T-cell (primary cell): Measurements from ENCODE around the gene HOXB7. TPM values are rescaled to one million over a fixed set of nuclear protein-coding genes. Genes with fewer than 3 reads are reported as not detected.

Experiments
- ATAC-seq, 4 experiments: fragments of 200-7000 bp in 3 of 4; fragments of 150-1000 bp in 1 of 4; cut with Tn5 transposase; replicated peaks in 1 of 4; 1 replicate in 3 of 4; 2 replicates in 1 of 4; pipeline ENCODE4 v1.10.0; 2021; ENCODE audit warnings: moderate library complexity in 3 of 4, mild to moderate bottlenecking in 2 of 4, moderate number of reproducible peaks in 1 of 4
- CTCF ChIA-PET, 2 donors: fragments of 300-600 bp; sonication (Branson Sonifier 250); formaldehyde crosslinking; loops; one replicate each; lab custom pipeline; 2022; ENCODE audit warnings: antibody characterized with exemption in 2 of 2; lab: Charles Lee
- POLR2A ChIA-PET, 2 donors: fragments of 300-600 bp; sonication (Branson Sonifier 250); formaldehyde crosslinking; loops; one replicate each; lab custom pipeline; 2022; ENCODE audit warnings: antibody characterized with exemption in 2 of 2; lab: Charles Lee
- DNase-seq, 35 experiments: peaks; one replicate each; pipeline versions ENCODE4 v3.0.0 to v3.0.0-alpha.2; 2013 to 2023
- H3K27ac ChIP-seq: one replicate; pipeline ENCODE4 v1.5.1; 2013; ENCODE audit warnings: low read length
- H3K27me3 ChIP-seq, 2 experiments: replicated peaks in 1 of 2; 1 replicate in 1 of 2; 2 replicates in 1 of 2; pipeline versions ENCODE4 v1.6.1 to v1.7.0; 2013; ENCODE audit warnings: low read length in 1 of 2, mixed read lengths in 1 of 2; ENCODE audit not compliant: control insufficient read depth in 2 of 2, insufficient read depth in 2 of 2; ENCODE audit errors: extremely low read depth in 1 of 2
- H3K36me3 ChIP-seq, 2 donors: 1 replicate in 1 of 2; 2 replicates in 1 of 2; pipeline versions ENCODE4 v1.6.1 to v1.7.0; 2013; ENCODE audit warnings: low read length in 1 of 2; ENCODE audit not compliant: control insufficient read depth in 2 of 2, insufficient read depth in 1 of 2; ENCODE audit errors: extremely low read depth in 1 of 2
- H3K4me1 ChIP-seq, 2 experiments: 1 replicate in 1 of 2; 2 replicates in 1 of 2; pipeline versions ENCODE4 v1.6.1 to v1.7.0; 2013; ENCODE audit warnings: low read length in 2 of 2, mixed read lengths in 1 of 2; ENCODE audit not compliant: insufficient read depth in 2 of 2, control insufficient read depth in 1 of 2; ENCODE audit errors: extremely low read depth in 1 of 2
- H3K4me3 ChIP-seq, 2 donors: 1 replicate in 1 of 2; 2 replicates in 1 of 2; pipeline versions ENCODE4 v1.5.1 to v1.7.0; 2013; ENCODE audit warnings: mild to moderate bottlenecking in 2 of 2, low read length in 1 of 2, moderate library complexity in 1 of 2; ENCODE audit not compliant: control insufficient read depth in 1 of 2; ENCODE audit errors: extremely low read depth in 1 of 2
- H3K9me3 ChIP-seq: 2 replicates; pipeline ENCODE4 v1.7.0; 2013
- H3K27ac Mint-ChIP-seq, 2 donors: one replicate each; pipeline ENCODE4 v1.8.0; 2020 to 2021; ENCODE audit warnings: mild to moderate bottlenecking in 2 of 2, mixed read lengths in 2 of 2
- H3K27me3 Mint-ChIP-seq, 2 donors: one replicate each; pipeline ENCODE4 v1.8.0; 2021 to 2022; ENCODE audit warnings: mixed read lengths in 2 of 2
- H3K36me3 Mint-ChIP-seq: one replicate; pipeline ENCODE4 v1.8.0; 2021; ENCODE audit warnings: mixed read lengths
- H3K4me1 Mint-ChIP-seq, 3 donors: one replicate each; pipeline ENCODE4 v1.8.0; 2020 to 2022; ENCODE audit warnings: mixed read lengths in 3 of 3, mild to moderate bottlenecking in 1 of 3
- H3K4me3 Mint-ChIP-seq, 3 donors: one replicate each; pipeline ENCODE4 v1.8.0; 2020 to 2022; ENCODE audit warnings: mild to moderate bottlenecking in 3 of 3, mixed read lengths in 3 of 3, moderate library complexity in 3 of 3
- H3K9me3 Mint-ChIP-seq, 3 donors: one replicate each; pipeline ENCODE4 v1.8.0; 2020 to 2022; ENCODE audit warnings: mixed read lengths in 3 of 3
- WGBS: methylation state at CpG from one replicate; pipeline ENCODE4 v1.1.5; 2013; ENCODE audit warnings: missing lambda C conversion rate; ENCODE audit not compliant: insufficient coverage; 5-methylcytosine and 5-hydroxymethylcytosine counted together
- total RNA-seq, 35 experiments: library from RNA in 6 of 35; stranded (reverse) in 6 of 35; fragments of 120-200 nt in 1 of 35; gene quantifications; one replicate each; pipeline versions ENCODE4 v1.2.1 to v1.2.4 and lab custom pipeline; 2013 to 2026

Gene HOXB7
- total RNA-seq, 5 donors from 2014 or later (not counting 1 experiment from before 2014, with no cell fraction given), result 0.47 to 0.66 (median 0.60) TPM; not detected in 2

- WGBS, result no CpG with 5 or more reads among the region's 7 CpGs
- peaks cover 10 to 58% of the 10 kb centered on the region in 2 experiments for H3K4me1 ChIP-seq
- peaks cover 0 to 75% of the 10 kb centered on the region in 2 experiments for H3K27me3 ChIP-seq
These were observed 28.1 kb downstream of the HOXB7 start for GRCh38 chr17:48582750-48583069.

DNA sequence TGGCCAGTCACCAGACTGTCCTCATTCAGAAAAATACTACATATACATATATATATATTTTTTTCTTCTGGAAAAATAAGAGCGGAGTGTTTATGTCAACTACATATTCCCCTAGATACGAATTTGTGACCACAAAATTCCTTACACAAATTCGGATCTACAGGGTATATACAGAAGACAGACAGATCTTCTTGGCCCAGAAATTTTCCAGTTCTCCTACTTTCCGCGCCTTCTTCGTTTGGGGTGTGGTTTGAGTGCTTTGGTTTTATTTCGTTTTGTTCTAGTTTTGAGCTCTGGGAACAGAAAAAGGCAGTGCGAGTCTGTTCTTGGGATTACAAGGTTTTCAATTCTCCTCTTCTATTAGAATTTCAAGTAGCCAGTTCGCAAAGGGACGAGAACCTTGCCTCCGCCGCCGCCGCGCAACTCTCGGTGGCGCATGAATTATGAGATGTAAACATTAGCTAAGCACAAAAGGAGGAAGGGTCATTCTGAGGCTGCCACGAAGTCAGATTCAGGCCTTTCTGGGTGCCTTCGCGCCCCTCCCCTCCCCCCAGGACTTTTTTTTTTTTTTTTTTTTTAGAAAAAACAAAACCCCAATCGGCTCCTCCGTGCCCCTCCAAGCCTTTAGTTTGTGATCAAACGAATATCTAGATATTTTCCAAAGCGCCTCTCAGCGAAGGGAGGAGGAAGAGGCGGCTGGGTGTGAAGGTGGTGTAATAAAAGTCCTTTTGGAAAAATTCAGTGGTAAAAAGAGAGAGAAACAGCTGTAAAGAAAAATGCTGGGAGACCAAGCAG lies 30.9 kb downstream of the HOXB7 start:
- Mint-ChIP-seq H3K9me3 (no peaks in the 10 kb centered on the region), H3K4me3 (peak overlapping the region; percentile 18 to 89 (median 87)), H3K4me1 (peaks cover 37 to 68% (median 50%) of the 10 kb centered on the region in 3 donors), H3K36me3 (no peaks in the 10 kb centered on the region), H3K27me3 (peaks cover 49 to 60% of the 10 kb centered on the region in 2 donors), H3K27ac (peak overlapping the region in 1 of 2 donors; percentile 43)
- no peaks in the 10 kb centered on the region for H3K36me3 ChIP-seq
- CTCF ChIA-PET, result interaction anchor here in 1 of 2 donors (0.6 kb wide), 1 partner anchor 69 kb away, joined by 5 read pairs; no protein-coding TSS in a partner anchor
- H3K27me3 ChIP-seq, result peaks cover 0 to 67% of the 10 kb centered on the region in 2 experiments
- POLR2A ChIA-PET, result interaction anchor here (0.6 to 0.7 kb wide), 3 partner anchors 38 to 171 kb away, joined by 3 to 8 read pairs (median 4); no protein-coding TSS in a partner anchor
- H3K27ac ChIP-seq, result no peak overlapping the region
- H3K4me1 ChIP-seq, result peaks cover 8 to 63% of the 10 kb centered on the region in 2 experiments
- no peak overlapping the region for H3K4me3 ChIP-seq
- ATAC-seq (no peak), DNase-seq (no peak)
- 83% methylated on average over 4 of the region's 26 CpGs for whole genome bisulfite sequencing
- no peaks in the 10 kb centered on the region for H3K9me3 ChIP-seq

More at GRCh38 chr17:48582750-48583069, 28.1 kb downstream of the HOXB7 start:
- H3K4me3 ChIP-seq, result no peak overlapping the region
- Mint-ChIP-seq H3K27me3 (peaks cover 75 to 84% of the 10 kb centered on the region in 2 donors), H3K36me3 (no peaks in the 10 kb centered on the region), H3K27ac (no peak overlapping the region), H3K4me1 (peaks cover 52 to 69% (median 59%) of the 10 kb centered on the region in 3 donors), H3K9me3 (no peaks in the 10 kb centered on the region), H3K4me3 (peak overlapping the region; percentile 43 to 87 (median 65))
- H3K9me3 ChIP-seq, result no peaks in the 10 kb centered on the region
- no peak overlapping the region for H3K27ac ChIP-seq
- POLR2A ChIA-PET, result interaction anchor here (0.5 to 0.9 kb wide), 2 partner anchors 83 to 96 kb away, joined by 3 read pairs; no protein-coding TSS in a partner anchor
- DNase-seq, result no peak
- no peaks in the 10 kb centered on the region for H3K36me3 ChIP-seq
- CTCF ChIA-PET, result interaction anchor here (0.6 to 1.3 kb wide), 4 partner anchors 231 to 320 kb away, joined by 4 to 5 read pairs (median 4); no protein-coding TSS in a partner anchor
- ATAC-seq, result no peak

DNA sequence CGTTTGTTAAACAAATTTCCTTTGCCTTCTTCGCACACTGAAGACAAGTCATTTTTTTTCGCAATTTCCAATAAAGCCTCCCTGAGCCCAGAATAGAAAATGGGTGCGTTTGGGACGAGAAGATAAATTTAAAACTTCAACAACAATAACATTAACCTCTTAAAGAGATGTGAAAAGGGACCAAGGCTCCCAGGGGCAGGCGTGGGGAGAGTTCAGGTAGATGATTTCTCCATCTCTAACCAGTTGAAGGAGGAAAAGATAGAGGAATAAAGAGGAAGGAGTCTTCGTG lies 31.4 kb downstream of the HOXB7 start:
- Mint-ChIP-seq H3K9me3 (no peaks in the 10 kb centered on the region), H3K27me3 (peaks cover 46 to 56% of the 10 kb centered on the region in 2 donors)
- POLR2A ChIA-PET, result no interaction called here

GRCh38 chr17:48578616-48579470 lies 32.0 kb downstream of the HOXB7 start:
- H3K36me3 ChIP-seq, result no peaks in the 10 kb centered on the region
- peak overlapping the region; percentile 82 to 94 for H3K4me3 ChIP-seq
- H3K27me3 Mint-ChIP-seq, result peaks cover 42 to 51% of the 10 kb centered on the region in 2 donors
- H3K27ac ChIP-seq, result peak overlapping the region; percentile 34
- H3K4me1 Mint-ChIP-seq, result peaks cover 35 to 64% (median 48%) of the 10 kb centered on the region in 3 donors
- peaks cover 0 to 62% of the 10 kb centered on the region in 2 experiments for H3K27me3 ChIP-seq
- peaks cover 8 to 61% of the 10 kb centered on the region in 2 experiments for H3K4me1 ChIP-seq
- no peaks in the 10 kb centered on the region for H3K9me3 Mint-ChIP-seq
- 16% methylated on average over 32 of the region's 43 CpGs for WGBS
- DNase-seq (peak in 1 of 35 experiments; percentile 41), ATAC-seq (peak; percentile 46 to 58 (median 53))
- H3K27ac Mint-ChIP-seq, result peak overlapping the region; percentile 11 to 63
- no peaks in the 10 kb centered on the region for H3K36me3 Mint-ChIP-seq
- H3K9me3 ChIP-seq, result no peaks in the 10 kb centered on the region
- peak overlapping the region; percentile 85 to 89 (median 87) for H3K4me3 Mint-ChIP-seq
- ChIA-PET CTCF (interaction anchor here in 1 of 2 donors (0.6 kb wide), 1 partner anchor 108 kb away, joined by 9 read pairs; no protein-coding TSS in a partner anchor), POLR2A (no interaction called here)

More for the DNA sequence above, 31.4 kb downstream of the HOXB7 start:
- Mint-ChIP-seq H3K4me1 (peaks cover 35 to 66% (median 48%) of the 10 kb centered on the region in 3 donors), H3K36me3 (no peaks in the 10 kb centered on the region), H3K4me3 (peak overlapping the region; percentile 85 to 89 (median 87)), H3K27ac (no peak overlapping the region)
- H3K4me3 ChIP-seq, result no peak overlapping the region
- ATAC-seq (no peak), DNase-seq (no peak)
- CTCF ChIA-PET, result no interaction called here
- WGBS, result no CpG with 5 or more reads among the region's 7 CpGs
- no peaks in the 10 kb centered on the region for H3K9me3 ChIP-seq
- peaks cover 8 to 61% of the 10 kb centered on the region in 2 experiments for H3K4me1 ChIP-seq
- H3K27ac ChIP-seq, result no peak overlapping the region
- peaks cover 0 to 62% of the 10 kb centered on the region in 2 experiments for H3K27me3 ChIP-seq
- H3K36me3 ChIP-seq, result no peaks in the 10 kb centered on the region

DNA sequence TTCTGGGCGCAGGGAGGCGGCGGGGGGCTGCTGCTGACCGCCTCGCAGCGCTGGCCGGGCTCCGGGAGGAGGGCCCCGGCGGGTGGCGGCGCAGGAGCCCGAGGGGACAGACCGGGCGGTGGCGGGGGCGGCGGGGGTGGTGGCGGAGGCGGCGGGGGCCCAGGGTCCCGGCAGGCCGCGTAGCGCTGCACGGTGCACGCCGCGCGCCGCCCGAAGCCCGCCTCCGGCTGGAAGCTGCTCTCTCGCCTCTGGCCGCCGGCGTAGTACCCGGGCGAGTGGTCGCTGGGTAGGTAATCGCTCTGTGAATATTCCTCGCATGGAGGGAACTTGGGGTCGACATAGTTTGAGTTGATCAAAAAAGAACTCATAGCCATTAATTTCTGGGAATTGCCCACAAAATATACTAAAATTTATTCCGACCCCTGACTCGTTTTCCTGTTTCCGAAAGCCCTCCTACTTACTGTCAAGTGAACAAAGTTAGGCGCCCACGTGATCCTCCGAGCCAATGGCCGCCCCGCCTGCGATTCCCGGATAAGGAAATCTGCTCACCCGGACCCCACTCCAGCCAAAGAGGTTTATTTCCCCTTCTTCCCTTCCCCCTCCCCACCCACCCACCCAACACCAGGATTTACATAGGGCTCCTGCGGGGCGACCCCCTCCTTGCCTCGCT lies 32.7 kb downstream of the HOXB7 start, which contains the start of gene HOXB4:
TSS of gene HOXB4 (minus strand) at position 405 of the 670 bp plus-strand sequence. CDS start at position 374, 31 bp downstream.
- Mint-ChIP-seq H3K4me3 (peak within 1 kb of the TSS; percentile 85 to 89 (median 87)), H3K36me3 (no peaks in the 10 kb centered on the region), H3K4me1 (peaks cover 33 to 65% (median 48%) of the 10 kb centered on the region in 3 donors), H3K27ac (peak within 1 kb of the TSS; percentile 71 to 76), H3K27me3 (peaks cover 35 to 43% of the 10 kb centered on the region in 2 donors), H3K9me3 (no peaks in the 10 kb centered on the region)
- H3K9me3 ChIP-seq, result no peaks in the 10 kb centered on the region
- CTCF ChIA-PET, result no interaction called here
- POLR2A ChIA-PET, result interaction anchor here in 1 of 2 donors (0.6 kb wide), 2 partner anchors 224 to 226 kb away, joined by 3 read pairs; no protein-coding TSS in a partner anchor
- 0% methylated on average over 26 of the region's 58 CpGs for WGBS
- no peaks in the 10 kb centered on the region for H3K36me3 ChIP-seq
- ATAC-seq (peak; percentile 75 to 87 (median 79)), DNase-seq (peak in 34 of 35 experiments; percentile 37 to 81 (median 55))
- H3K27ac ChIP-seq, result peak within 1 kb of the TSS; percentile 34
- peaks cover 8 to 61% of the 10 kb centered on the region in 2 experiments for H3K4me1 ChIP-seq
- peaks cover 0 to 62% of the 10 kb centered on the region in 2 experiments for H3K27me3 ChIP-seq
- H3K4me3 ChIP-seq, result peak within 1 kb of the TSS; percentile 82 to 94
